Measurements from ENCODE around the gene UBE2E2.

DNA sequence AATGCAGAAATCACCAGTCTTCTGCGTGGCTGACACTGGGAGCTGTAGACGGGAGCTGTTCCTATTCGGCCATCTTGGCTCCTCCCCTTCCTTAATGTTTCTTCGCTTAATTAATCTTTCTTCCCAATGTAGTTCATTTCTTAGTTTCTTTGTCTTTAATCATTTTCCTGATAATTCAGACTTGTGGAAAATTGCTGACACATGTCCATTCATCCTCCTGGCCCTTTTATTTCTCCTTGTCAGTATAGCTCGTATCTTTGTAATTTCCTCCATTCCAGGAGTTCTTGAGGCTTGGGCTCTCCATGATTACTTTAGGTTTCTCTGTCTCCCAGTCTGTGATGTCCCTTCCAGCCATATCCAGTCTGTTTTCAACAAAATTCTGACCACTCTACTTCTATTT, 98.7 kb downstream of the UBE2E2 start:
- TF ChIP-seq ZFP3 (CRISPR knock-in tag; IDR thresholded peaks at IDR 0.05), result no peak
- no peak for TF ChIP-seq TSHZ2 (CRISPR knock-in tag; IDR thresholded peaks at IDR 0.05)
- TF ChIP-seq CSDC2 (CRISPR knock-in tag; IDR thresholded peaks at IDR 0.05), result no peak
